Measurements from ENCODE around the gene CTSA.

DNA sequence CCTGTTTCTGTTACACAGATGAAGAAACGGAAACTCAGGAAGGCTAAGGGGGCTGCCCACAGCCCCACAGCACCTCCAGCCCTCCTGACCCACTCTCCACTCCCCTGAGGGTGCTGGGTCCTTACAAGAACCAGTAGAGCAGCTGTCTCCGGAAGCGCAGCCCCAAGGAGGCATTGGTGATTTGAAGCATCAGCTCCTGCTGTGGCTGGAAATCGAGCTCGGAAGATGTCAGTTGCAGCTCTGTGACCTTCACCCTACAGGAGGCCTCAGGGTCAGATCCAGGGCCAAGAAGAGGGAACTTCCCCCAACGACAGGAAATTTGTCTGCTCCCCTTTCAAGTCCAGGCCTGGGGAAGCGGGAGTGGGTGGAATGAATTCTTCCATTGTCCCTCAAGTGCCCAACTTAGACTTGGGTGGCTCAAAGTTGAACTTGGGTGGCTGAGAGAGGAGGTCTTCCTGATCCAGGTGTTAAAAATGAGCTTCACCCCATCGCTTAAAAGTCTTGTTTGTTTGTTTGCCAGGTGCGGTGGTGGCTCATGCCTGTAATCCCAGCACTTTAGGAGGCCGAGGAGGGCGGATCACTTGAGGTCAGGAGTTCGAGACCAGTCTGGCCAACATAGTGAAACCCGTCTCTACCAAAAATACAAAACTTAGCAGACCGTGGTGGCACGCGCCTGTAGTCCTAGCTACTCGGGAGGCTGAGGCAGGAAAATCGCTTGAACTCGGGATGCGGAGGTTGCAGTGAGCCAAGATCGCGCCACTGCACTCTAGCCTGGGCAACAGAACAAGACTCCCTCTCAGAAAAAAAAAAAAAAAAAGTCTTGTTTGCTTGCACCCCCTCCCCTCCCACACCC lies 18.9 kb downstream of the CTSA start:
- no peak for TF ChIP-seq POLR2A (IDR thresholded peaks at IDR 0.05)
- TF ChIP-seq CTCF (IDR thresholded peaks at IDR 0.05): no peak
- no peak for TF ChIP-seq EP300 (IDR thresholded peaks at IDR 0.05)
- TF ChIP-seq POLR2AphosphoS5 (IDR thresholded peaks at IDR 0.05): no peak

All from upper lobe of left lung (tissue), 4 donors.